Measurements from ENCODE around the gene IPO4.

IPO4 gene

DNA sequence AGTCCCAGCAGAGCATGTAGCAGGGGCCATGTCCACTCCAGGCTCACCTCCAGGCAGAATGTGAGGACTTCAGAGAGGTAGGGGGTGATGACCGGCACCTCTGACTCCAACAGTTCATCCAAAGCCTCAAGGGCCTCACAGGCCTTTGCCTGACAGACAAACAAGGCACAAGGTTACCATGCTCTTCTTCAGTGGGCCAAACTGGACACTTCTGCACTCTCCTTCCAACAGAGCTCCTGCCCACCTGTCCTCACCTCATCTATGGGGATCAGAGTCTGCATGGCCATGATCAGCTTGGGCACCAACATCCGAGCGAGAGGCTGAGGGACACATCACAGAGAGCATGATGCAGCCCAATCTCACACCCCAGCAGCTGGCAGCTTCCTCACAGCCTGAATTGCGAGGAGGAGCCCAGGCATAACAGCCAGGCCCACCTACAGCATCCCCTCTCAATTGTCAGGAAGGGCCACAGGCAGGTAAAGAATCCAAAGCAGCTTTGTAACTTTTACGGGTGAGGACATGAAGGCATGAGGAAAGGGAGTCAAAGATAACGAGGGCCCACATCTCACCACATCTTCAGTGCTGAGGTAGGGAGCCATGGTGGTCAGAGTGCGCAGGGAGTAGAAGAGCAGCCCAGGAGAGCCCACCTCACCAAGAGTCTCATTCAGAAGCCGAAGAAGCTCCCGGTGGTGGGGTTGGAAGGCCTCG, 1.6 kb downstream of the IPO4 start:
- TF ChIP-seq, protein P1, sequence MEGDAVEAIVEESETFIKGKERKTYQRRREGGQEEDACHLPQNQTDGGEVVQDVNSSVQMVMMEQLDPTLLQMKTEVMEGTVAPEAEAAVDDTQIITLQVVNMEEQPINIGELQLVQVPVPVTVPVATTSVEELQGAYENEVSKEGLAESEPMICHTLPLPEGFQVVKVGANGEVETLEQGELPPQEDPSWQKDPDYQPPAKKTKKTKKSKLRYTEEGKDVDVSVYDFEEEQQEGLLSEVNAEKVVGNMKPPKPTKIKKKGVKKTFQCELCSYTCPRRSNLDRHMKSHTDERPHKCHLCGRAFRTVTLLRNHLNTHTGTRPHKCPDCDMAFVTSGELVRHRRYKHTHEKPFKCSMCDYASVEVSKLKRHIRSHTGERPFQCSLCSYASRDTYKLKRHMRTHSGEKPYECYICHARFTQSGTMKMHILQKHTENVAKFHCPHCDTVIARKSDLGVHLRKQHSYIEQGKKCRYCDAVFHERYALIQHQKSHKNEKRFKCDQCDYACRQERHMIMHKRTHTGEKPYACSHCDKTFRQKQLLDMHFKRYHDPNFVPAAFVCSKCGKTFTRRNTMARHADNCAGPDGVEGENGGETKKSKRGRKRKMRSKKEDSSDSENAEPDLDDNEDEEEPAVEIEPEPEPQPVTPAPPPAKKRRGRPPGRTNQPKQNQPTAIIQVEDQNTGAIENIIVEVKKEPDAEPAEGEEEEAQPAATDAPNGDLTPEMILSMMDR (IDR thresholded peaks at IDR 0.05) = no peak
- DNase-seq (ENCODE audit: low spot score) = no peak
- no peak overlapping the region for H3K27ac ChIP-seq
- H3K4me3 ChIP-seq = peak overlapping the region; percentile 90

DNA sequence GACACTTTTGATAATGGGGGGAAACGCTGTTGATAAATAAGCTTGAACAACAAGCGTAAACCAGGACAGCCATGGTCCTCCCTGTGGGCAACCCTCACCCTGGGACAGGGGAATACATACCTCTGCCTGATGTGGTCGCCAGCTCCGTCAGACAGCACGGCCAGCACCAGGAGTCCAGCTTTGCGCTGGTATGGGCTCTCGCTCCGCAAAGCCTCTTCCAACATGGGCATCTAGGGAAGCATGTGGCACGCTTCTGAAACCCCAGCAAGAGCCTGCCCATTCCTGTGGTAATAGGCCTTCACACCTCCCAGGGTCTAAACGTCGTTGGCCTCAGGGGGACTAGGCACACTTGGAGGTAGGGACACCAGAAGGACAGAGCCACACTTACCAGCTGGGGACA, 2.9 kb downstream of the IPO4 start:
- Histone ChIP-seq H3K4me3 (no peak overlapping the region), H3K27ac (no peak overlapping the region)
- TF ChIP-seq, protein P1 (IDR thresholded peaks at IDR 0.05) = no peak
- DNase-seq (ENCODE audit: low spot score) = no peak

DNA sequence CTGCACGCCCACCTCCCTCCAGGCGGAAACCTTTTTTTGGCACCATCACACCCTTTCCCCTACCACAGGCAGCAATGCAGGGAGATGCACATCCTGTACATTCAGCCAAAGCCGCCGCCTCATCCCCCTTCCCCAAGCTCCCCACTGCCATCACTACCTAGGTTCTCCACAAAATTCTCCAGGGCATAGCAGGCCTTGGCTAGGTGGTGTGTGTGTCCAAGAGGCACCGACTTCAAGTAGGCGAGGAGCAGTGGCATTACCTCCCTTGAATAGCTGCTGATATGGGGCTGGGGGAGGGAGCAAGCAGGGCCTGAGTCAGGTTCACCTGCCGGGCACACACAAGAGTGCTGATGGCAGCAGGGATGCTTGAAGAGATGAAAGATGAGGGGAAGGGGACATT, 3.6 kb downstream of the IPO4 start:
- TF ChIP-seq, protein P1 (IDR thresholded peaks at IDR 0.05) = no peak
- no peak overlapping the region for H3K27ac ChIP-seq
- no peak overlapping the region for H3K4me3 ChIP-seq
- no peak for DNase-seq (ENCODE audit: low spot score)

DNA sequence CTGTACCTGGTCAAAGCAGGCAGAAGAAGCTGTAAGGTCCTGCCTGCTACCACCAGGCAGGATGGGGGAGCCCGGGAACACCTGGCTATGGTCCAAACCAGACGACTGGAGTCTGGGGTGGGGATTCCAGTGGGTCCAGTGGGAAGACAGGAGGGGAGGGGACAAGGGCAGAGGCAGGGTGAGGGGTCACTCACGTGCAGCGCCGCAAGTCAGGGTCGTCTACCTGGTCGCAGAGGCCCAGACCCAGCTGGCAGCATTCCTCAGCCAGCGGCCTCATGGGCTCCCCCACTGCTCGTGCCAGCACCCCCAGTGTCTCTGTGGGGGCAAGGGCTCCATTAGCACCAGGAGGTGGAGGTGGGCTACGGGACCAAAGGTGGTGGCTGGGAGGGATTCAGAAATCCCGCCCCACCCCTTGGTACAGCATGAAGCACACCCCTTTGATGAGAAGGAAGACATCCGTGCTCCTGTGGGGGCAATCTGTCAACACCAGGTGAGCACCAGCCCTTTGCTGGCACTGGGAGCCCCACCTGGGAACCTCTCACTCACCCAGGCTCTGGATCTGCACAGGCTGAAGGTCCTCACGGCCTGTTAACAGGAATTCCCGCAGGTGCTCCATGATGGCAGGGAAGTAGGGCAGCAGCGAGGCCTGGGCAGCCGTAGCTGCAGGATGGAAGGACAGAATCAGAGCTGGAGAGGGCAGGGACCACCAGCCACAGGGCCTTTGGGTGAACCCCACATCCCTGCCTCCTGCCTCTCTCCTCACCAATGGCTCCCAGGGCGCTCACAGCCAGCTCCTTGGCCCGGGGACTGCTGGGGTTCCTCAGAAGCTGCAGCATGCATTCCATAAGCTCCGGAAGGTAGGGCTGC, 4.3 kb downstream of the IPO4 start:
- TF ChIP-seq, protein P1 (IDR thresholded peaks at IDR 0.05) = no peak
- no peak overlapping the region for H3K27ac ChIP-seq
- DNase-seq (ENCODE audit: low spot score) = peak; percentile 72

DNA sequence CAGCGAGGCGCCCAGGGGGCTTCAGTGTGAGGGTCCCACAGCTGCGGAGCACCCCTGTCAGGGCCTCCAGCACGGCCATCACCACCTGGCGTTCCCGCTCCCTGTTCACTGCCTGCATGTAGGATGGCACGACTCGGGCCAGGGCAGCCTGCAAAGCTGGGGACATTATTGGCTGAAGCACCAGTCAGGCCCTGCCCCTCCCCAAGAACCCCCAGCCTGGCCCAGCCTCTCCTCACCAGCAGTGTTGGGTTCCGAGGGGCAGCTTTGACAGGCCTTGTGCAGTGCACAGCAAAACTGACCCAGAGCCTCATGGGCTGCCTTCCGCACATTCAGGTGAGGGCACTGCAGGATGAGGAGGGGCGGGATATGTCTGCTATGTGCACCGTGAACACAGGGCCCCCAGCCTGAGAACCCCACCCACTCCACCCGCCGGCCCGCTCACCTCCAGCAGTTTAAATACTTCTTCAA, 5.6 kb downstream of the IPO4 start:
- TF ChIP-seq, protein P1 (IDR thresholded peaks at IDR 0.05) = no peak
- peak; percentile 70 for DNase-seq (ENCODE audit: low spot score)
- H3K4me3 ChIP-seq = no peak overlapping the region
- H3K27ac ChIP-seq = no peak overlapping the region

More for the DNA sequence above, 4.3 kb downstream of the IPO4 start:
- no peak overlapping the region for H3K4me3 ChIP-seq

DNA sequence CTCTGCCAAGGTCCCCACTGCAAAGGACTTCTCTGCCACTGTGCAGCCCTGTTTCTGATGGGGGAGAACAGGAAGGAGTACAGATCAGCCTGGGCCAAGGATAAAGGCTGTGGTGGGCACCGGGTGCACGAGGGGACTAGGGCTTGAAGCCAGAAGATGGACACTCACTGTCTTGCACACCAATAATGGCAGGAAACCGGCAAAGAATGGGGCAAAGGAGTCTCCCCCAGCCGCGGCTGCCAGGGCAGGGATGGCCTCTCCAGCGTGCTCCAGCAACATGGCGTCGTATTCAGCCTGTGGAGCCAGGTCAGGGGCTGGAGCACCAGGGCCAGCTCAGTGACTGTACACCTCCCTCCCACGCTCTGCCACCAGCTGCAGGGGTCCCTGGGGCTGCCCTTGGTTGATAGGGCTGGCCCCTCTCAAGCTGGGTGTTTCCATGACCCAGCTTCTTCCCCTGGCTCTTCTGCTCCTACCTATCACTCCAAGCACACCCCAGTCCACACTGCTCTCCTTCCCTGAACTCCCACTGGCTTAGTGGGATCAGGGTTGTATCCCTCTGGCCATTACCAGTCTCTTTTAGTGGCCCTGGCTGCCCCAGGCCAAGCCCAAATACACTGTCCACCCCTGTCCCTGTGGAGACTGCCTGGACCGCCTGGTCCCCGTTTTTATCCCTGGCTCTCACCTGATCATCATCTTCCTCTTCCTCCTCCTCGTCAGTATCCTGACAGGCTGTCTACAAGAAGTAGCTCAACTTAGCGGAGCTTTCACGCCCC, 6.3 kb downstream of the IPO4 start:
- peak; percentile 71 for DNase-seq (ENCODE audit: low spot score)
- Histone ChIP-seq H3K27ac (no peak overlapping the region), H3K4me3 (no peak overlapping the region)
- TF ChIP-seq, protein P1 (IDR thresholded peaks at IDR 0.05) = no peak
